H1 (cell line): ENCODE data around the gene PHRF1.

Experiments
- EZH2 ChIP-seq: fragments of 200-600 bp; sonication (generic); IDR thresholded peaks from 2 replicates; pipeline ENCODE4 v1.7.1; 2012; ENCODE audit warnings: low read depth, mild to moderate bottlenecking, moderate library complexity, low read length, inconsistent platforms; ENCODE audit not compliant: severe bottlenecking
- POLR2A ChIP-seq, 2 experiments: IDR thresholded peaks; 1 replicate in 1 of 2; 2 replicates in 1 of 2; pipeline ENCODE4 v1.6.1; 2011; ENCODE audit warnings: low read depth in 2 of 2, low read length in 2 of 2, mild to moderate bottlenecking in 2 of 2; ENCODE audit errors: control extremely low read depth in 1 of 2

- TF ChIP-seq EZH2: no peak
- no peak for TF ChIP-seq POLR2A (IDR thresholded peaks at IDR 0.05; ENCODE audit: control extremely low read depth in 1 of 2, low read depth in 2 of 2, low read length in 2 of 2)
Measured at GRCh38 chr11:612961-613300, 36.7 kb downstream of the PHRF1 start.
